Fibroblast of skin of left quadriceps (primary cell): ENCODE results near the gene OTUB2.

Source experiments
- DNase-seq, 2 experiments: peaks; one replicate each; pipeline ENCODE4 v3.0.0-alpha.2; 2013; ENCODE audit warnings: low read depth in 2 of 2

The OTUB2 gene

GRCh38 chr14:94026173-94026888, at the start of gene OTUB2:
TSS of gene OTUB2 (plus strand) at chr14:94026340. CDS start at chr14:94026538, 198 bp downstream.
- DNase-seq, result peak; percentile 99

GRCh38 chr14:93976477-93977057, 49.6 kb upstream of the OTUB2 start, which contains the start of gene ASB2:
TSS of gene ASB2 (minus strand) at chr14:93976570. CDS start at chr14:93964539, 12,031 bp downstream.
- DNase-seq, result no peak

GRCh38 chr14:93977171-93977570, 49.0 kb upstream of the OTUB2 start:
- DNase-seq, result no peak

- no peak for DNase-seq
Observed at GRCh38 chr14:93977790-93978581, 48.2 kb upstream of the OTUB2 start.

GRCh38 chr14:93978735-93979134, 47.4 kb upstream of the OTUB2 start:
- no peak for DNase-seq

GRCh38 chr14:93980456-93981201, 45.5 kb upstream of the OTUB2 start:
- no peak for DNase-seq

DNA sequence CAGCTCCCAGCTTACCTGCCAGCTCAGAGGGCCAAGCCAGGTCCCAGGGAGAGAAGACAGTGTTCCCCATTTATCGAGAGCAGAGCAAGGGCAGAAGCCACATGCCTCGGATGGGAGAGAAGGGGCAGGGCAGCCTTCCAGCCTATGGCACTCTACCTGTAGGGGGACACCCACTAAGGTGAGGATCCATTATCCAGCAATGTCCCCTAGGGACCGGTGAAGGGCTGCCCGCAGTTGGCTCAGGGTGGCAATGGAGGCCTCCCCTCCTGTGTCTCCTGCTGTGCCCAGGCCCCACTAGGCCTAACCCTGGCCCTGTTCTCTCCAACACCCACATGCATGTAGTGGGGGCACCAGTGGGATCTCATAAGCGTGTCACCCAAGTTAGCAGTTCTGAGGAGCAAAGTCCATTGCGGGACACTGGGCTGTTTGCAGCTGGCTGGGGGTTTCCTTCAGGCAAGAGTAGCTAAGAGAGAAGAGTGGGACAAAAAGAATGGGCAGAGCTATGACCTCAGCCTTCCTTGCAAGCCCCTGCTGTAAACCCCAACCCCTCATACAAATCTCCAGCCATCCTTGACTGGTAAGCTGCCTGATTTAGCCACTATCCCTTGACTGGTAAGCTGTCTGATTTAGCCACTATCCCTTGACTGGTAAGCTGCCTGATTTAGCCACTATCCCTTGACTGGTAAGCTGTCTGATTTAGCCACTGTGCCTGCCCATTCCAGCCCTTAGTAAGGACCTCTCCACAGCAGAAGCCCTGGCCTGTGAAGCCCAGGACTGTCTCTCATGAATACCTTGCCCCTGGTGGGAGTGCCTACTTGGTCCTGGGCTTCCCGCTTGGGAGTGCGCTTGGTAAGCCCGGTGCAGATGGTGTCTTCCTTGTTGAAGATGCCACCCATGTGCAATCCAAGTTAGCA, 44.6 kb upstream of the OTUB2 start:
- no peak for DNase-seq

DNA sequence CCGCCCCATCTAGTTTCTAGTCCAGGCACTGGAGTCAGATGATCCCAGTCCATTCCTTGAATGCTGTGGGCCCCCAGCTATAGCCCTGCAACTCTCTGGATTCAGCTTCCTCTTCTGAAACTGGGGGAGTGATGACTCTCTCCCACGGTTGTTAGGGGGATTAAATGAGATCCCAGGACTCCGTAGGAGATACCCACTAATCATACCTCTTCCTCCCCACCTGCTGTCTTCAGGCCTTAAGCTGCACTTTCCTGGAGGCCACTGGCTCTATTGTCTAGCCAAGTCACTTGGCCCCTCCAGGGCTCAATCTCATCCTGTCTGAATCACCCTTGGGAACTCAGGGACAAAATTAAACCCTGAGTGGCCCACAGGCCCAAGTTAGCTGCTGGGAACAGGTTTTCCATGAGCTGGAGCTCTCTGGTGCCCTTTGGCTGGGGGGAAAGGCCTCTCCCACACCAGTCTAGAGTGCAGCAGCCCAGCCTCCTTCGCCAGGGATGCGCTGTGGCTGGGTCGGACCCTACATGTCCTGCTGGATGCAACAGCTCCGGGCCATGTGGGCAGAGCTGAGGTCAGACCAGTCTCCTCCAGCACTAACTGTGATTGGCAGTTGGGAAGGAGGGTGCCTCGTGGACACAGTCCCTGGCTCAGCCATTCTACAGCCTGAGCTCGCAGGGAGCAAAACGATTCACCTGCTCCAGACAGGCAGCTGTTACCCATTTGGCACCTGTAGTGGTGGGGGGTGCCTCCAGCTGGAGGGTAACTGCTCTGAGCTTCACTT, 43.7 kb upstream of the OTUB2 start:
- no peak for DNase-seq

DNA sequence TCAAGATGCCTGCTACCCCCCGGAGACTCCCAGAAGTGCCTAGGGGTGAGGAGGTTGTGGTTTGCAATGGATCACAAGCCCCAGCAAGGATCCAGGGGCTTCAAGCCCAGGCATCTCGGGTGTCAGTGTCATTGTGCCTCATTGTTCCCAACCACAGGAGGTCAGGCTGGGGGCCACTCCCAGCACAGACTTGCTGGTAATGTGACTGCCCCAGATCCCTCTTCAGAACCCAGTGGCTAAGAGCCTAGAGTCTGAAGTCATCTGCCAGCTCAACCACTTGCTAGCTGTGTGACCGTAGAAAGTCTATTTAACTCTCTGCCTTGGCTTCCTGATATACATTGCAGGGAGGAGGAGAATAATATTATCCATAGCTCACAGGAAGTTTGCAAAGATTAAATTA, 42.1 kb upstream of the OTUB2 start:
- DNase-seq, result no peak

- peak; percentile 71 to 74 for DNase-seq
Observed at GRCh38 chr14:93984987-93985410, 41.1 kb upstream of the OTUB2 start.

- DNase-seq, result no peak
Observed at GRCh38 chr14:93986955-93987354, 39.2 kb upstream of the OTUB2 start.

GRCh38 chr14:93987376-93987775, 38.8 kb upstream of the OTUB2 start:
- DNase-seq, result no peak

DNA sequence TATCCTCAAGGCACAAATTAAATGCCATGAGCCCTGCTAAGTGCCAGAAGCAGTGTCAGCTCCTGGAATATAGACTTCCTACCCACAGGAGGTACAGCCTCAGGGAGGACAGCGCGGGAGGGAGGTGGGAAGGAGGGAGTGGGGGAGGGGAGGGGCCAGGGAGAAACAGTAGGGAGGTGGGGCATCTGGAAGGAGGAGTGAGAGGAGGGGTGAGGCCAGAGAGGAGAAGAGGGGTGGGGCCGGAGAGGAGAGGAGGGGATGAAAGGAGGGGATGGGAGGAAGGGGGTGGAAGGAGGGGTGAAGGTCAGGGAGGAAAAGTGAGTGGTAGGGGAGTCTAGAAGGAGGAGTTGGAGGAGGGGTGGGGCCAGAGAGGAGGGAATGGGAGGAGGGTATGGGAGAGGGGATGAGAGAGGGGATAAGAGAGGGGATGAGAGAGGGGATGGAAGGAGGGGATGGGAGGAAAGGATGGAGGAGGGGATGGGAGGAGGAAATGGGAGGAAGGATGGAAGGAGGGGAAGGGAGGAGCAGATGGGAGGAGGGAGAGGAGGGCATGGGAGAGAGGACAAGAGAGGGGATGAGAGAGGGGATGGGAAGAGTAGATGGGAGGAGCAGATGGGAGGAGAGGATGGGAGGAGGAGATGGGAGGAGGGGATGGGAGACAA, 38.2 kb upstream of the OTUB2 start:
- no peak for DNase-seq

- DNase-seq, result no peak
Observed at GRCh38 chr14:93989939-93990338, 36.2 kb upstream of the OTUB2 start.

GRCh38 chr14:93991212-93991611, 34.9 kb upstream of the OTUB2 start:
- DNase-seq, result no peak

- DNase-seq, result no peak
Observed at GRCh38 chr14:93991649-93992048, 34.5 kb upstream of the OTUB2 start.

DNA sequence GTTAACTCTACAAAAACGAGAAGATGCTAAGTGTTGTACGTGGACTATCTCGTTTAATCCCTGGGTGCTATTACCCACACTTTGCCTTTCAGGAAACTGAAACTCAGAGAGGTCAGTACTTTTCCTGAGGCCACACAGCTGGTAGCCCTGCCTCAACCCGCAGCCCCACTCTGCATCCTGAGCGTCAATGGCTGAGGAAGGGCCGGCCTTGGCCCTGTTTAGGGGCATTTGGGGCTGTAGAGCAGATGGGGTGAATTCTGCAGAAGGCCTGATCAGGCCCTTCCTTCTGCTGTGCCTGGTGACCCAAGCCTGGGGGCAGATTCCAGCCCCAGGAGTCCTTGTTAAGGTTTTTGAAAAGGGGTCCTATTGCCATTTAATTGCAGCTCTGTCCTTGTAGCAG, 32.8 kb upstream of the OTUB2 start:
- no peak for DNase-seq

DNA sequence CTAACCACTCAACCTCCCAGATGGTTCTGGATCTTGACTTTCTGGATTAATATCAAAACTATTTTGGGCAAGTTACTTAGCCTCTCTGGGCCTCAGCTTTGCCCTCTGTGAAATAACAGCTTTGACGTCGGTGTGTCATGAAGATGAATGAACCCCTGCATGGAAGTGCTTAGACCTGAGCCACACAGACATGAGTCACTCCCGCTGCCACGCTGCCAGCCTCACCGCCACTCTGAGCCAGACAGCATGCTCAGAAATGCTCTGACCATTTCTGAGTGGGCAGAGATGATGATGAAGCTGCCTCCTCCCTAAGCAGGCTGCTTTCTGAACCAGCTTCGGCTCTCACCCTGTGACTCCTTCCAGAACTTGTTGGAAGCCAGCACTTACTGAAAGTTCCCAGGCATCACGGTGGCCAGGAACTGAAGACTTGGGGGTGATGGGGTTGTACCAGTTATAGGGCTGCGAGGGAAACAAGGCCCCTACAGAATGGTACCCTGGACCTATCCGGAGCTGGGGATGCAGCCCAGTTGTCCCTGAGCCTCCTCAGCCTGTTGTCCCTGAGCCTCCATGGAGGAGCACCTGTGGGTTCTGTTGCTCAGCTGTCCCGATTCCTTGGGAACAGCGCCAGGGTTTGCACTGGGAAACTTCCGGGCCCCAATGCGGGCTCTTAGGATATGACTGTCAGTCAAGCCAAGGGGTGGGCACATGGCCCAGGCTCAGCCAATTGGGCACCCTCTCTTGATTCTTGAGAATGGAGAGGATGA, 31.0 kb upstream of the OTUB2 start:
- peak in 1 of 2 experiments; percentile 14 for DNase-seq
